ENCODE results near the gene FAM168A.

- TF ChIP-seq CTCF (IDR thresholded peaks at IDR 0.05) (no peak), SIN3A (IDR thresholded peaks at IDR 0.05; ENCODE audit: borderline replicate concordance, insufficient read depth, low read depth, low read length) (no peak), REST (IDR thresholded peaks at IDR 0.05; ENCODE audit: insufficient read depth in 1 of 2, low read depth in 2 of 2, low read length in 1 of 2) (no peak)
Measured at GRCh38 chr11:73586791-73587190, 11.1 kb downstream of the FAM168A start.
